Osteocyte (in vitro differentiated cells): ENCODE results near the gene MRPL33. TPM values are rescaled to one million over a fixed set of nuclear protein-coding genes. Genes with fewer than 3 reads are reported as not detected.

Experiments
- DNase-seq: peaks from one replicate; pipeline ENCODE4 v3.0.0; 2021; ENCODE audit warnings: mixed read lengths; ENCODE audit not compliant: unreplicated experiment; ENCODE audit errors: extremely low spot score
- H3K27ac Mint-ChIP-seq: one replicate; pipeline ENCODE4 v1.8.0; 2021; ENCODE audit warnings: mild to moderate bottlenecking, mixed read lengths; ENCODE audit not compliant: unreplicated experiment
- H3K27me3 Mint-ChIP-seq: one replicate; pipeline ENCODE4 v1.8.0; 2021; ENCODE audit warnings: mixed read lengths; ENCODE audit not compliant: unreplicated experiment
- H3K36me3 Mint-ChIP-seq: one replicate; pipeline ENCODE4 v1.8.0; 2021; ENCODE audit warnings: mixed read lengths; ENCODE audit not compliant: unreplicated experiment
- H3K4me1 Mint-ChIP-seq: one replicate; pipeline ENCODE4 v1.8.0; 2021; ENCODE audit warnings: mixed read lengths; ENCODE audit not compliant: unreplicated experiment
- H3K4me3 Mint-ChIP-seq: one replicate; pipeline ENCODE4 v1.8.0; 2021; ENCODE audit warnings: mild to moderate bottlenecking, moderate library complexity, mixed read lengths; ENCODE audit not compliant: unreplicated experiment
- H3K9me3 Mint-ChIP-seq: one replicate; pipeline ENCODE4 v1.8.0; 2021; ENCODE audit warnings: mixed read lengths; ENCODE audit not compliant: unreplicated experiment
- total RNA-seq: library from RNA; stranded (reverse); gene quantifications from 2 replicates; pipeline ENCODE4 v1.2.1, GENCODE V29; 2021
- TF ChIP-seq, protein P1 (sequence below): fragments of 200-600 bp; sonication (generic); IDR thresholded peaks from 2 replicates; pipeline ENCODE4 v1.5.0; 2021; ENCODE audit warnings: antibody characterized with exemption, mild to moderate bottlenecking, moderate library complexity

Gene MRPL33
- total RNA-seq, 1 donor from 2014 or later = 43.5 TPM

DNA sequence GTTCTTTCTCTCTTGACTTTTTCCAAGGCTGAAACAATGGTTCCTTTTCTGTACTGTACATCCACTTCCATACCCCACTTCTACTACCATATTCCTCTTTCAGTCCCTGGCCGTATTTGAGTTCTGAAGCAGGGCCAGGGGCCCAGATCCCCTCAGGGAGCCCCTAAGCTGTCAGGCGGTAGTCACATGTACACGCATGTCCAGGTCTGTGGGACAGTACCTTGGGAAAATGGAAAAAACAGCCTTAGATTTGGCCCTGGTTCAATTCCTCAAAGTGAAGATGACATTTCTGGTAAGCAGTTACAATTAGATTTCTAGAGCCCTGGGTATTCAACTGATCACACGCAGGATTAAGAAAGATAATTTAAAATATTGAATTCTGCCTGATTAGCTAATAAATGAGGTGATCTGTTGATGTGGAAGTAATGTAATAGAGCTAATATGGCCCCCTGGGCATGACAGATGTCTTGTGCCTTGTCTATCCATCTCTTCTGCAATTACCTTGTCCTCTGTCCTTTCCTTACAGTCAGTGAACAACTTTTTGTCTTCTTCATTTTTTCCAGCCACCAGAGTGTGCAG, 44.4 kb downstream of the MRPL33 start:
- peaks cover 5% of the 10 kb centered on the region for H3K4me1 Mint-ChIP-seq
- H3K27me3 Mint-ChIP-seq = no peaks in the 10 kb centered on the region
- H3K36me3 Mint-ChIP-seq = no peaks in the 10 kb centered on the region
- H3K4me3 Mint-ChIP-seq = no peak overlapping the region
- H3K9me3 Mint-ChIP-seq = no peaks in the 10 kb centered on the region
- H3K27ac Mint-ChIP-seq = no peak overlapping the region
- no peak for DNase-seq
- TF ChIP-seq, protein P1, sequence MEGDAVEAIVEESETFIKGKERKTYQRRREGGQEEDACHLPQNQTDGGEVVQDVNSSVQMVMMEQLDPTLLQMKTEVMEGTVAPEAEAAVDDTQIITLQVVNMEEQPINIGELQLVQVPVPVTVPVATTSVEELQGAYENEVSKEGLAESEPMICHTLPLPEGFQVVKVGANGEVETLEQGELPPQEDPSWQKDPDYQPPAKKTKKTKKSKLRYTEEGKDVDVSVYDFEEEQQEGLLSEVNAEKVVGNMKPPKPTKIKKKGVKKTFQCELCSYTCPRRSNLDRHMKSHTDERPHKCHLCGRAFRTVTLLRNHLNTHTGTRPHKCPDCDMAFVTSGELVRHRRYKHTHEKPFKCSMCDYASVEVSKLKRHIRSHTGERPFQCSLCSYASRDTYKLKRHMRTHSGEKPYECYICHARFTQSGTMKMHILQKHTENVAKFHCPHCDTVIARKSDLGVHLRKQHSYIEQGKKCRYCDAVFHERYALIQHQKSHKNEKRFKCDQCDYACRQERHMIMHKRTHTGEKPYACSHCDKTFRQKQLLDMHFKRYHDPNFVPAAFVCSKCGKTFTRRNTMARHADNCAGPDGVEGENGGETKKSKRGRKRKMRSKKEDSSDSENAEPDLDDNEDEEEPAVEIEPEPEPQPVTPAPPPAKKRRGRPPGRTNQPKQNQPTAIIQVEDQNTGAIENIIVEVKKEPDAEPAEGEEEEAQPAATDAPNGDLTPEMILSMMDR = no peak

DNA sequence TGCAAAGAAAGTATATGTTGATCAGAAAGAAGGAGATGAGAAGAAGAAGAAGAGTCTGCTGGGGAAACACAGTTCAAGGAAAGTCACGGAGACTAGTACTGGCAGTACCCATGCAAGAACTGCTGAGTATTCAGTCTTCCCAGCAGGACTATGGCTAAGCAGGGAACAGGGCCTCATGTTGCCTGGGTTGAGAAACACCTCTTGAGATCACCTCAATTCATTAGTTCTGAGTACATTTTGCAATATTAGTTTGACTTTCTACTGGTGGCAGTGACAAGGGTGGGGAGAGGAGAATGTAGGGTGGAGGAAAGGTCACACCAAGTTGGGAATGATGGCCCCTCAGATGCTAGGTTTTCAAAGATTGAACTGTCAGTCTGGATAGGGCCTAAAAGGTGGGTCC, 50.5 kb downstream of the MRPL33 start:
- peaks cover 4% of the 10 kb centered on the region for H3K9me3 Mint-ChIP-seq
- H3K36me3 Mint-ChIP-seq = no peaks in the 10 kb centered on the region
- peaks cover 17% of the 10 kb centered on the region for H3K4me1 Mint-ChIP-seq
- H3K27ac Mint-ChIP-seq = peak overlapping the region; percentile 44
- no peak overlapping the region for H3K4me3 Mint-ChIP-seq
- DNase-seq = no peak
- H3K27me3 Mint-ChIP-seq = no peaks in the 10 kb centered on the region
- TF ChIP-seq, protein P1 = no peak

DNA sequence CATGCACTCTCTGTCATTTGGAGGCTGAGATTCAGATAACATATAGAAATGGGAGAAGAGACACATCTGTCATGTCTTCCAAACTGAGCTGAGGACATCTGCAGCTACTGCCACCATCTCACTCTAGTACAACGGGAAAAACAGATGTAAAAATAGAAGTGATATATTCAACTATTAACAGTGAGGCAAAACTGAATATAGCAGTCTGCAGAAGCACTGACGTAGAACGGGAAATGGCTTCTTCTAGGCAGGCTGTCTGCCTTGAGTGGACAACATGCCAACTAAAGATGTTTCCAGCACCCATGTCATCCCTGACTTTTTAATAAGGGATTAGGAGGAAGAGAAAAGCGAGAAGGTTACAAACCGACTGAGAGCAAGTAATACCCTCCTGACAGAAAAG, 51.6 kb downstream of the MRPL33 start:
- H3K27ac Mint-ChIP-seq = no peak overlapping the region
- H3K4me1 Mint-ChIP-seq = peaks cover 17% of the 10 kb centered on the region
- no peak for DNase-seq
- H3K4me3 Mint-ChIP-seq = no peak overlapping the region
- peaks cover 4% of the 10 kb centered on the region for H3K9me3 Mint-ChIP-seq
- H3K36me3 Mint-ChIP-seq = no peaks in the 10 kb centered on the region
- no peaks in the 10 kb centered on the region for H3K27me3 Mint-ChIP-seq
- TF ChIP-seq, protein P1 = no peak

DNA sequence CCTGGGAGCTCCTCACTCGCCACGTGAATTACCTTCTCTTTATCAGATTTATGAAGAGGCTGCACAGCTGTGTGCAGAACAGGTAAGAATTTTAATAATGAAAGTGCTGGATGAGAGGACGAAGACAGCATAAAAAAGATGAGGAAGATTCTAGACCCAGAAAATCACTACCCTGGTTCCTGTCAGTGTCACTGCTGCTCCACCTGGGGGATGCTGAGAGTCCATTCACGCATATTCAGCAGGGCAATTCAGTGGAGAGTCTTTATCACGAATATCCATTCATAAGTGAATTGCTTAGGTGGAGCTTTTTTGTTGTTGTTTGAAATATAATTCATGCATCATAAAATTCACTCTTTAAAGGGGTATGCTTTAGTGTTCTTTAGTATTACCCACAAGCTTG, 52.0 kb downstream of the MRPL33 start:
- no peaks in the 10 kb centered on the region for H3K27me3 Mint-ChIP-seq

DNA sequence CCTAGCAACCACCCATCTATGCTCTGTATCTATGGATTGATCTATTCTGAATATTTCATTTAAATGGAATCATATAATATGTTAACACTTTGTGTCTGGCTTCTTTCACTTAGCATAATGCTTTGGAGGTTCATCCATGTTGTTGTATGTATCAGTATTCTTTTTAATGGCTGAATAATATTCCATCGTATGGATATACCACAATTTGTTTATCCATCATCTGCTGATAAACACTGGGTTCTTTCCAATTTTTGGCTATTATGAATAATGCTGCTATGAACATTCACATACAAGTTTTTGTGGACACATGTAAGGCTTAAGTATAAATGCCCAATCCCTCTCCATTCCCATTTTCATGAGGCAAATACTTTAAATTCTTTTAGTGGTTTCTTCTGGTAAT, 52.9 kb downstream of the MRPL33 start:
- no peaks in the 10 kb centered on the region for H3K36me3 Mint-ChIP-seq
- H3K4me3 Mint-ChIP-seq = no peak overlapping the region
- DNase-seq = no peak
- peaks cover 4% of the 10 kb centered on the region for H3K9me3 Mint-ChIP-seq
- H3K4me1 Mint-ChIP-seq = peaks cover 18% of the 10 kb centered on the region
- no peak overlapping the region for H3K27ac Mint-ChIP-seq
- TF ChIP-seq, protein P1 = no peak
- no peaks in the 10 kb centered on the region for H3K27me3 Mint-ChIP-seq

More for the DNA sequence above, 52.0 kb downstream of the MRPL33 start:
- DNase-seq = no peak
- Mint-ChIP-seq H3K36me3 (no peaks in the 10 kb centered on the region), H3K9me3 (peaks cover 4% of the 10 kb centered on the region), H3K27ac (no peak overlapping the region), H3K4me1 (peaks cover 17% of the 10 kb centered on the region), H3K4me3 (no peak overlapping the region)
- TF ChIP-seq, protein P1 = no peak
